GM10847 (cell line): ENCODE data around the gene RFXANK.

Experiments
- POLR2A ChIP-seq: IDR thresholded peaks from 2 replicates; pipeline ENCODE4 v1.6.1; 2011; ENCODE audit not compliant: insufficient read length; ENCODE audit errors: extremely low read depth

Gene RFXANK, protein sequence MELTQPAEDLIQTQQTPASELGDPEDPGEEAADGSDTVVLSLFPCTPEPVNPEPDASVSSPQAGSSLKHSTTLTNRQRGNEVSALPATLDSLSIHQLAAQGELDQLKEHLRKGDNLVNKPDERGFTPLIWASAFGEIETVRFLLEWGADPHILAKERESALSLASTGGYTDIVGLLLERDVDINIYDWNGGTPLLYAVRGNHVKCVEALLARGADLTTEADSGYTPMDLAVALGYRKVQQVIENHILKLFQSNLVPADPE

GRCh38 chr19:19192078-19192882 lies at the start of gene RFXANK, which contains the start of gene BORCS8:
TSS of gene RFXANK (plus strand) at chr19:19192258. CDS start at chr19:19193947, 1,689 bp downstream.
TSS of gene BORCS8 (minus strand) at chr19:19192152. CDS start at chr19:19192117, 35 bp downstream.
- TF ChIP-seq POLR2A: peak; percentile 76

- TF ChIP-seq POLR2A: no peak
Observed at GRCh38 chr19:19142347-19142746, 49.7 kb upstream of the RFXANK start.

DNA sequence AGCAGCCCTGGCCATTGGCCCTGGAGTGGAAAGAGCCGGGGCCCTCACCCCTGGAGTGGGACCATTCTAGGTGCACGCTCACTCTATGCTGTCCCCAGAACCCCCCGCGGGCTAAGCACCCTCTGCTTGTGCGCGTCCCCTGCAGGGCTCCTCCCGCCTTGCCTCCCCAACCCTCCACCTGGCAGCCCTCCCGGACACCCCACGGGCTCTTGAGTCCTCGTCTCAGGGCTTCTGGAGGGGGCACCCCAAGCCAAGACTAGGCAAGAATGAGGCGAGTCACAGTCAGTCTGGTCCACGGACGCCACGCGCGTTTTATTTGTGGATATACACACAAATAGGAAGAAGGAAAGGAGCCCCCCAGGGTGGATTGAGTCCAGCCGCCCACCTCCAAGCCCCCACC lies 46.8 kb upstream of the RFXANK start:
- no peak for TF ChIP-seq POLR2A

DNA sequence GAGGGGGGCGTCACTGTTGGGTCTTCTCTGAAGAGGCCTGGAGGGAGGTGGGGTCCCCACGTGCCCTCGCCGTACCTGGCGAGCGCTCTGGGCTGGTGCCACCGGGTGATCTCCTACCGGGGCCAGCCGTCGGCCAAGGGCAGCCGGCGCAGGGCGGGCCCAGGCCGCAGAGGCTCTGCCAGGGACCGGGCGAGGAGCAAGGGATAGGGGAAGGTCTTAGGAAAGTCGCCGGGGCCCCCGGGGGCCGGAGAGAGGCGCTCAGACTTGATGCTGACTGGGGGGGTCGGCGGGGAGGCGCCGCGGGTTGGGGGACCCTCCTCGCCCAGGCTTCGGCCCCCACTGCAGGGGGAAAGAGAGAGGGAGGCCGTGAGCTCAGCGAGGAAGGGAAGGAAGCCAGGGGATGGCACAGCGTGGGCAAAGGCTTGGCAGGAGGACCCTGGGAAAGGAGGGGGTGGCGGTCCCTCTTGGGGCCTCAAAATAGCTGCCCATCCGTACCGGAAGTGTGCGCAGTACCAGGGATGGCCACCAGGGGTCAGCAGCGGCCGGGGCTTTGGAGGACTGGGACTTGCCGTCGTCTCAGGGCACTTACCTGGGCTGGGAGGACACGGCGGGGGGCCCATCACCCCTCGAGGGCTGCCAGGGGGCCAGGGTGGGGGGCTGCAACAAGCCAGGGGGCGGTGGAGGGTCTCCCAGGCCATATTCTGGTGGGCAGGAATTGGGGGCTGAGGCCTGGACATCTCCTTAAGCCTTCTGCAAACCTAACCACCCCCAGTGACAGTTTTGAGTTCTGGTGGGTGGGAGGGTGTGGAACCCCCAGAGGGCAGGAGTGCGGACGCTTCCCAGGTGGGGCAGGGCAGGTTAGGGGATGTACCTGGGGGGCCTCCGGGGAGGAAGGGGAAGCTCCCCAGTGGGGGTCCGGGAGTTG lies 46.1 kb upstream of the RFXANK start:
- no peak for TF ChIP-seq POLR2A

DNA sequence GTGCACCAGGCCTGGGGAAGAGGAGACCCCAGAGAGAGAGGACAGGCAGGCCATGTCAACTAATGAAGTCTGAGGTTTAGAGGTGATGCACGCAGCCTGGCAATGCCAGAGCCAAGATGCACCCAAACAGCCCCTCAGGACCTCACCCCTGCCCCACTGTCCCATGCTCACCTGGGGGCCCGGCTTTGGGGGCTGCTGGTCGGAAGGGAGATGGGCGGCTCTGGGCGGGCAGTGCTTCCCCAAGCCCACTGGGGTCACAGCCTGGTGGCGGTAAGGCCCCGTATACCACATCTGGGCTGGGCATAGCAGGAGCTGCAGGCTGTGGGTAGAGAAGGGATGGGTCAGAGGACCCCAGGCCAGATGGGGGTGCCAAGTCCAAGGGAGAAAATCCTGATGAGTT lies 45.2 kb upstream of the RFXANK start:
- no peak for TF ChIP-seq POLR2A

DNA sequence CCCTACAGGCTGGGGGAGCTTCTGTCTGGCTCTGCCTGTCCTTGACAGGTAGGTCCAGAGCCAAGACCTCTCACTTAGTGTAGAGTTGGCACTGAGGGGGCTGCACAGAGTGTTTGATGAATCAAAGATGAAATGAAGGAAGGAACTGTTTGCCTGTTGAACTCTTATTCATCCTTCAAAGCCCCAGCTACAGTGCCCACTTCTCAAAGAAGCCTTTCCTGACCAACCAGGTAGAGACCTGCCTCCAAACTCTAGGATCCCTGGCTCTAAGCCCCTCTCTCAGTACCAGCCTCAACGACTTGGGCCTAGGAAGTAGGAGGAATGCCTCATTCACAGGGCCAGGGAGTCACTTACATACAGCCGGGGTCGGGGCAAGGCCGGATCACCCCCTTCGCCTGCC lies 44.7 kb upstream of the RFXANK start:
- no peak for TF ChIP-seq POLR2A

DNA sequence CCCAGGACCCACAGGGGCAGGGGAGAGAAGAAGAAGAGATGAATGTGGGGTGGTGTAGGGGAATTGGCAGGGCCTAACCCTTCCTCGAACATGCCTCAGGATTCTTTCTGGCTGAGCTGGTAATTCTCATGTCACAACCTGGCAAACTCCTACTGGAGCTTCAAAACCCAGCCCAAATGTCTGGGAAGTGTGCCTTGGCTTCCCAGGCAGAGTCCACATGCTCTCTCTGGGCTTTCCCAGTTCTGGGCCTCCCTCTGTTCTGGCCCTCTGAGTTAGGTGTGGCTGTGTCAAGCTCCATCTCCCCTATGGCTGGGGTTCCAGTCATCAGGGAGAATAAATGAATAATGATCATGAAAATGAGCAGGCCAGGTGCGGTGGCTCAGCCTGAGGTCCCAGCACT lies 42.6 kb upstream of the RFXANK start:
- no peak for TF ChIP-seq POLR2A

GRCh38 chr19:19151418-19151817 lies 40.6 kb upstream of the RFXANK start:
- no peak for TF ChIP-seq POLR2A

DNA sequence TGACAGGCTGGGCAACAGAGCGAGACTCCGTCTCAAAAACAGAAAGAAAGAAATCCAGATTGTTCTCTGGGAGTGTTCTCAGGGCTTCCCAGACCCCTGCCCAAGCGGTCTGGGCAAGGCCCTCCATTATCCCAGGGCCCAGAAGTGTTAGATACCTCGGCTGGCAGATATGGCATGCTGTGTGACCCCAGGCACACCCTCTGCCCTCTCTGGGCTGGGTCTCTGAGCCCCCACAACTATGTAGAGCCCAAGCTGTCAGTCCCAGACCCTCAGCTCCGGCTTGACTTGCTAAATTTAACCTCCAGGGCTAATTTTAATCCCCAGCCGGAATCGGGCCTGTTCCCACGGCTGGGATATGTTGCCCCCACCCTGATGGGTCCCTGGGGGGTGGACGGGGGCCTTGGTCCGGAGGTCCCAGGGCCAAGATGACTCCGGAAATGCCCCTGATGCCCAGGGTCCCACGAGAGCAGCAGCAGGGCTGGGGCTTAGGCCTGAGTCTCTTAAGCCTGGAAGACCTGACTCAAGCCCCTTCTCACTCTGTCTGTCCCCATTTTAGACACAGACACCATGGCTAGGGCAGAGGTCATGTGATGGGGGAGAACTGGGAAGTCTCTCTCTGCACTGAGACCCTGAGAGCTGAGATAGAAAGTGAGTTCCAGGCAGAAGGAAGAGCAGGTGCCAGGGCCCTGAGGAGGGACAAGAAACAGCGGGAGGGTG lies 39.2 kb upstream of the RFXANK start:
- TF ChIP-seq POLR2A: no peak

DNA sequence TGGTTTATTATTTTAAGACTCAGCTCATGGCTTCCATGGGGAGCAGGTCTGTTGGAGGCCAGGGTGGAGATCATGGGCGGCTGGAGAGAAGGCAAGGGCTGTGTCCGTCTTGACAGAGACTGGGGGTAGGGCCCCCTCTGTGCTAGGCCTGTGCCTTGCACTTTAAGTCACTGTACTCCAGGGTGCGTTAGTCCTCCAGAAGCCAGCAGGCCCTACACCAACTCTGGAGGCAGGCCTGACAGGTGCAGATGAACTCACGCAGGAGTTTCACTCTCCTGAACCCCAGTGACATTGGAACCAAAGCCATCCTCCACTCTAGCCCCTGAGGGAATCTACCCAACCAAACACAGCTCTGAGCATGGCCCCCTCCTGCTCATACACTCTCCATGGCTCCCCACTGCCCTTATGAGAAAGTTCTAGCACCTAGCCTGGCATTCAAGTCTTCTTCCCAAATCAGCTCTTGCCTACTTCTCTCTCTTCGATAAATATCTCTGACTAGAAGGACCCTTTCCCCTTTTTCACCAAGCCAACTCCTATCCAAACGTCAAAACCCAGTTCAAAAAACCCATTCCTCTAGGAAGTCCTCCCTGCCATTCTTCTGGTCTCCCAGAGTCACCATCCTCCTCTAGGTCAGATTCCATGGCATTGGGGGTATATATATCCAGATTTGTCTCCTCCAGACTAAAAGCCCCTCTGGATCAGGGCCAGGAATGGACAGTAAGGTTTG lies 37.1 kb upstream of the RFXANK start:
- TF ChIP-seq POLR2A: no peak

DNA sequence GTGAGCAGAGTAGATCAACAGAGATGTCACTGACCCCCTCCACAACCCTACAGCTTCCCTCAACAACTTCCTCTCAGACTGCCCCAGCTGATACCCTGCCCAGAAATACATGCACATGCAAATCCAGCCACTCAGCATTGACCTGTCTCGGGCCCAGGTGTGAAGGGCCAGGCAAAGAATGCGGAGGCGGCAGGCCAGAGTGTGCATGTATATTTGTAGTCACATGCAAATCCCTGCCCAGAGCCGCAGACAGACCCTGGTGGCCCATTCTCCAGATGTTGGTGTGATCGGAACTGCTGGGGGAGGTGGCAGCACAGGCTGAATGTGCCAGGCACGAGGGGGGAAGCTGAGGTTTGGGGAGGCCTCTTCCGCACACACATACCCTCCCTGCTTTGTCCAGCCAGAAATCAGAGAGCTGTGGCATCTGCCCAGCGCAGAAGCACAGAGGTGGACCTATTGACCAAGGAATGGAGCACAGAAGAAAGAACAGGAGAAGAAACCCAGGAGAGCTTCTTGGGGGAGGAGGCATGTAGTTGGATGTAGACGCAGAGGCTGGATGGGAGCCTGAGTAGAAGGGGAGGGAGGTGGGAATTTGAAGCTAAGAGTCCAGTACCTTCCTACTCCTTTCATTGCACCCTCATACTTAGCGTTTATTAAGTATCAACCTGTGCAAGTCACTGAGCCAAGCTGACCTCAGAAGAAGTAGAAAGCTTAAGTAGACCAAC lies 36.4 kb upstream of the RFXANK start:
- TF ChIP-seq POLR2A: no peak

GRCh38 chr19:19157808-19158207 lies 34.2 kb upstream of the RFXANK start:
- no peak for TF ChIP-seq POLR2A

DNA sequence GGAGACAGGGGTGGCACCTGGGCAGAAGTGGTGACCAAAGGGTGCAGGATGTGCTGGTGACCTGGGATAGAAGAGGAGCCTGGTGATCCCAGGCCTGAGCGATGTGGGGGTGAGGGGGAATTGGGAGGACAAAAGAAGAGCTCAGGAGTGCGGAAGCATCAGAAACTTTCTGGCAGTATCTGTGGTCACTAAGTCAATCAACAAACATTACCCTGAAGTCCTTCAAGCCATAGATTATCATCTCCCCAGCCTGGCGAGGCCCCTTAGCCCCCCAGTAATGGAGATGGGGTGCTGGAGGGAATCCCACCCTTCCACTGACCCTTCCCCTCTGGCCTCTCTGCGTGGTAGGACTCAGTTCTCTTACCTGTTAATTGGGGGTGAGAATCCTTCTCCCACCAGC lies 32.5 kb upstream of the RFXANK start:
- TF ChIP-seq POLR2A: no peak
